GM23248 (cell line): Measurements from ENCODE around the gene RASL11B.

Source experiments
- EZH2 ChIP-seq: fragments of 200-600 bp; sonication (generic); IDR thresholded peaks from 2 replicates; pipeline ENCODE4 v1.6.1; 2018; ENCODE audit warnings: antibody characterized with exemption, mild to moderate bottlenecking; ENCODE audit not compliant: insufficient read depth, poor library complexity, severe bottlenecking
- EZH2phosphoT487 ChIP-seq: fragments of 200-600 bp; sonication (generic); IDR thresholded peaks from 2 replicates; pipeline ENCODE4 v1.6.1; 2018; ENCODE audit warnings: antibody characterized with exemption, moderate library complexity, mild to moderate bottlenecking, low read depth; ENCODE audit not compliant: insufficient read depth

DNA sequence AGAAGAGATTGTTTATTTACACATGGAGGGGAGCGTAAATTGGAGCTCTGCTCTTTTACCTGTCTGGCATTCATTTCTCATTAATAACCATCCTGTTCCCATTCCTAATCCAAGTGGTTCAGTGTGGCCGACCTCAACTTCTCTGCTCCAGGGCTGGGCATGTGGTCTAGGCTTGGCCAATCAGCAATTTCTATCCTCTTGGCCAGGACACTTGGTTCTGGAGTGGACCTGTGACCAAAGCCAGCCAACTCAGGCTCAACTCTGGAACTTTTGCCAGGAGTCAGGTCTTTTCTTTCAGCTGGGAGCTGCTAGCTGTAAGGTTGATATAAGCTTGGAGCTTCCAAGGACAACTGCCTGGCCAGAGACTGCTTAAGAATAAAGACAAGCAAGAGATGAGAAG lies 15.6 kb upstream of the RASL11B start:
- TF ChIP-seq EZH2 (no peak), EZH2phosphoT487 (no peak)
